Measurements from ENCODE around the gene BRIP1. TPM values are rescaled to one million over a fixed set of nuclear protein-coding genes. Genes with fewer than 3 reads are reported as not detected.
"Not testable (repeated sequence)": the region's sequence is repeated elsewhere in the genome, so short reads cannot be mapped to it uniquely, and the experiment has no call there.

Gene BRIP1
- polyA plus RNA-seq, 1 of the 3 experiments (the other 2 are of a cell fraction) = 2.0 TPM

DNA sequence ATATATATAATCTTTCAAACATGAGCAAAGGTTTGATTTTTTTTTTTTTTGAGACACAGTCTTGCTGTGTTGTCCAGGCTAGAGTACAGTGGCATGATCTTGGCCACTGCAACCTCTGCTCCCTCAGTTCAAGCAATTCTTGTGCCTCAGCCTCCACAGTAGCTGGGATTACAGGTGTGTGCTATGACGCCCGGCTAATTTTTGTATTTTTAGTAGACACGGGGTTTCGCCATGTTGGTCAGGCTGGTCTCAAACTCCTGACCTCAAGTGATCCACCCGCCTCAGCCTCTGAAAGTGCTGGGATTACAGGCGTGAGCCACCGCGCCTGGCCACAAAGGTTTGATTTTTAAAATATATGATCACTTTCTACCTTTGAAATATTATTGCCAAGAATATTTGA is 135.5 kb downstream of the BRIP1 start:
- CTCF ChIA-PET = interaction anchor here (0.6 kb wide), 1 partner anchor 409 kb away, joined by 3 read pairs; no protein-coding TSS in a partner anchor
- H3K27ac ChIP-seq (ENCODE audit: low read depth in 2 of 2, low read length in 1 of 2); H3K27me3 ChIP-seq (ENCODE audit: insufficient read depth); H3F3A ChIP-seq (replicated peaks; ENCODE audit: insufficient read depth); H4K20me1 ChIP-seq (ENCODE audit: insufficient read depth); POLR2A ChIA-PET; H3K4me1 ChIP-seq (ENCODE audit: control insufficient read depth in 1 of 2, insufficient read depth in 2 of 2, low read depth in 1 of 2, low read length in 1 of 2); H3K4me2 ChIP-seq; H3K4me3 ChIP-seq (ENCODE audit: low read depth in 2 of 2, low read length in 1 of 2); H3K9ac ChIP-seq; DNase-seq; H2AFZ ChIP-seq (ENCODE audit: low read depth); H3K9me3 ChIP-seq; H3K9me2 ChIP-seq; H3K79me2 ChIP-seq (ENCODE audit: insufficient read depth): not testable (repeated sequence)
- 98% methylated on average over 8 of the region's 8 CpGs for WGBS (ENCODE audit: low lambda C conversion rate)
- peaks cover 7 to 28% of the 10 kb centered on the region in 2 experiments for H3K36me3 ChIP-seq (replicated peaks in 1 of 2; ENCODE audit: control insufficient read depth in 1 of 2, insufficient read depth in 2 of 2, low read length in 1 of 2)

DNA sequence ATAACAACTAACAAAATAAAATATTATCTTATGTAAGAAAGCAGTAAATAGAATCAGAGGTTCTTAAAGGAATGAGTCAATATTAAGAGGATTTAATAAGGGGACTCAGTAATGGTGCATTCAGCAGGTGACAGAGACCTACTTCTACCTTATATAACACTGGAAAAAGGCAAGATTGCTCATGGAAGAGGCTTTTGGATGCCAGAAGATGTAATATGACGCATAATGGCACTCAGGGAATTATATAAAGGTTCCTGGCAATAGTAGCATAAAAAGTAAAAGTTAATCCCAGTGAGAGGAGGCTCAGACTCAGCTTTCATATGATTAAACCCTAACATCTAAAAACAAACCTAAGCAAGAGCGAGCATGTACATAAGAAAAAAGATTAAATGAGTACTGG is 136.4 kb downstream of the BRIP1 start:
- POLR2A ChIA-PET = no interaction called here
- Histone ChIP-seq H3K9me3 (no peaks in the 10 kb centered on the region), H3K4me3 (ENCODE audit: low read depth in 2 of 2, low read length in 1 of 2) (no peak overlapping the region), H3K4me2 (no peak overlapping the region), H3K27ac (ENCODE audit: low read depth in 2 of 2, low read length in 1 of 2) (no peak overlapping the region), H2AFZ (ENCODE audit: low read depth) (no peak overlapping the region), H3K4me1 (ENCODE audit: control insufficient read depth in 1 of 2, insufficient read depth in 2 of 2, low read depth in 1 of 2, low read length in 1 of 2) (no peaks in the 10 kb centered on the region), H3K36me3 (replicated peaks in 1 of 2; ENCODE audit: control insufficient read depth in 1 of 2, insufficient read depth in 2 of 2, low read length in 1 of 2) (peaks cover 7 to 33% of the 10 kb centered on the region in 2 experiments), H3K27me3 (ENCODE audit: insufficient read depth) (no peaks in the 10 kb centered on the region), H3F3A (replicated peaks; ENCODE audit: insufficient read depth) (no peaks in the 10 kb centered on the region), H3K79me2 (ENCODE audit: insufficient read depth) (no peaks in the 10 kb centered on the region), H3K9ac (no peak overlapping the region), H3K9me2 (no peaks in the 10 kb centered on the region), H4K20me1 (ENCODE audit: insufficient read depth) (no peaks in the 10 kb centered on the region)
- no peak for TF ChIP-seq SIN3A (IDR thresholded peaks at IDR 0.05; ENCODE audit: borderline replicate concordance, low read depth, low read length)
- TF ChIP-seq, protein P1, sequence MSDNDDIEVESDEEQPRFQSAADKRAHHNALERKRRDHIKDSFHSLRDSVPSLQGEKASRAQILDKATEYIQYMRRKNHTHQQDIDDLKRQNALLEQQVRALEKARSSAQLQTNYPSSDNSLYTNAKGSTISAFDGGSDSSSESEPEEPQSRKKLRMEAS (IDR thresholded peaks at IDR 0.05; ENCODE audit: low read depth) = no peak
- no peak for TF ChIP-seq ELF1 (IDR thresholded peaks at IDR 0.05)
- TF ChIP-seq MEF2A (IDR thresholded peaks at IDR 0.05; ENCODE audit: borderline replicate concordance, low read depth) = no peak
- TF ChIP-seq SMC3 (IDR thresholded peaks at IDR 0.05; ENCODE audit: low read depth, low read length) = no peak
- TF ChIP-seq POLR2AphosphoS5 (IDR thresholded peaks at IDR 0.05; ENCODE audit: low read depth, low read length) = no peak
- TF ChIP-seq, protein P2, sequence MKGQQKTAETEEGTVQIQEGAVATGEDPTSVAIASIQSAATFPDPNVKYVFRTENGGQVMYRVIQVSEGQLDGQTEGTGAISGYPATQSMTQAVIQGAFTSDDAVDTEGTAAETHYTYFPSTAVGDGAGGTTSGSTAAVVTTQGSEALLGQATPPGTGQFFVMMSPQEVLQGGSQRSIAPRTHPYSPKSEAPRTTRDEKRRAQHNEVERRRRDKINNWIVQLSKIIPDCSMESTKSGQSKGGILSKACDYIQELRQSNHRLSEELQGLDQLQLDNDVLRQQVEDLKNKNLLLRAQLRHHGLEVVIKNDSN (IDR thresholded peaks at IDR 0.05; ENCODE audit: borderline replicate concordance, low read depth) = no peak
- TF ChIP-seq YY1 (IDR thresholded peaks at IDR 0.05; ENCODE audit: low read depth) = no peak
- TF ChIP-seq, protein P3, sequence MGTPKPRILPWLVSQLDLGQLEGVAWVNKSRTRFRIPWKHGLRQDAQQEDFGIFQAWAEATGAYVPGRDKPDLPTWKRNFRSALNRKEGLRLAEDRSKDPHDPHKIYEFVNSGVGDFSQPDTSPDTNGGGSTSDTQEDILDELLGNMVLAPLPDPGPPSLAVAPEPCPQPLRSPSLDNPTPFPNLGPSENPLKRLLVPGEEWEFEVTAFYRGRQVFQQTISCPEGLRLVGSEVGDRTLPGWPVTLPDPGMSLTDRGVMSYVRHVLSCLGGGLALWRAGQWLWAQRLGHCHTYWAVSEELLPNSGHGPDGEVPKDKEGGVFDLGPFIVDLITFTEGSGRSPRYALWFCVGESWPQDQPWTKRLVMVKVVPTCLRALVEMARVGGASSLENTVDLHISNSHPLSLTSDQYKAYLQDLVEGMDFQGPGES (IDR thresholded peaks at IDR 0.05; ENCODE audit: low read depth, low read length) = no peak
- TF ChIP-seq TAF1 (IDR thresholded peaks at IDR 0.05; ENCODE audit: borderline replicate concordance, low read depth, low read length) = no peak
- TF ChIP-seq, protein P4, sequence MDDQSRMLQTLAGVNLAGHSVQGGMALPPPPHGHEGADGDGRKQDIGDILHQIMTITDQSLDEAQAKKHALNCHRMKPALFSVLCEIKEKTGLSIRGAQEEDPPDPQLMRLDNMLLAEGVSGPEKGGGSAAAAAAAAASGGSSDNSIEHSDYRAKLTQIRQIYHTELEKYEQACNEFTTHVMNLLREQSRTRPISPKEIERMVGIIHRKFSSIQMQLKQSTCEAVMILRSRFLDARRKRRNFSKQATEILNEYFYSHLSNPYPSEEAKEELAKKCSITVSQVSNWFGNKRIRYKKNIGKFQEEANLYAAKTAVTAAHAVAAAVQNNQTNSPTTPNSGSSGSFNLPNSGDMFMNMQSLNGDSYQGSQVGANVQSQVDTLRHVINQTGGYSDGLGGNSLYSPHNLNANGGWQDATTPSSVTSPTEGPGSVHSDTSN (IDR thresholded peaks at IDR 0.05) = no peak
- TF ChIP-seq RAD21 (IDR thresholded peaks at IDR 0.05; ENCODE audit: low read length) = no peak
- TF ChIP-seq NRF1 (IDR thresholded peaks at IDR 0.05; ENCODE audit: low read depth, low read length) = no peak
- TF ChIP-seq NFIC (IDR thresholded peaks at IDR 0.05; ENCODE audit: borderline replicate concordance) = no peak
- TF ChIP-seq GABPA (IDR thresholded peaks at IDR 0.05; ENCODE audit: low read depth) = no peak
- TF ChIP-seq CHD2 (IDR thresholded peaks at IDR 0.05; ENCODE audit: low read length, partially characterized antibody) = no peak
- TF ChIP-seq TEAD4 (IDR thresholded peaks at IDR 0.05; ENCODE audit: borderline replicate concordance, insufficient read depth) = no peak
- TF ChIP-seq, protein P5, sequence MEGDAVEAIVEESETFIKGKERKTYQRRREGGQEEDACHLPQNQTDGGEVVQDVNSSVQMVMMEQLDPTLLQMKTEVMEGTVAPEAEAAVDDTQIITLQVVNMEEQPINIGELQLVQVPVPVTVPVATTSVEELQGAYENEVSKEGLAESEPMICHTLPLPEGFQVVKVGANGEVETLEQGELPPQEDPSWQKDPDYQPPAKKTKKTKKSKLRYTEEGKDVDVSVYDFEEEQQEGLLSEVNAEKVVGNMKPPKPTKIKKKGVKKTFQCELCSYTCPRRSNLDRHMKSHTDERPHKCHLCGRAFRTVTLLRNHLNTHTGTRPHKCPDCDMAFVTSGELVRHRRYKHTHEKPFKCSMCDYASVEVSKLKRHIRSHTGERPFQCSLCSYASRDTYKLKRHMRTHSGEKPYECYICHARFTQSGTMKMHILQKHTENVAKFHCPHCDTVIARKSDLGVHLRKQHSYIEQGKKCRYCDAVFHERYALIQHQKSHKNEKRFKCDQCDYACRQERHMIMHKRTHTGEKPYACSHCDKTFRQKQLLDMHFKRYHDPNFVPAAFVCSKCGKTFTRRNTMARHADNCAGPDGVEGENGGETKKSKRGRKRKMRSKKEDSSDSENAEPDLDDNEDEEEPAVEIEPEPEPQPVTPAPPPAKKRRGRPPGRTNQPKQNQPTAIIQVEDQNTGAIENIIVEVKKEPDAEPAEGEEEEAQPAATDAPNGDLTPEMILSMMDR (IDR thresholded peaks at IDR 0.05) = no peak
- TF ChIP-seq TCF12 (IDR thresholded peaks at IDR 0.05) = no peak
- 96% methylated on average over 2 of the region's 2 CpGs for WGBS (ENCODE audit: low lambda C conversion rate)
- no peak for DNase-seq
- CTCF ChIA-PET = no interaction called here

All from SK-N-SH (cell line).